NCI-H146 treated with DMSO at 0.1 percent for 48 hours (cell line): ENCODE data around the gene PM20D2.
A peak's percentile ranks its signal among the peaks of the same experiment; 100 is the strongest.
"Not testable (repeated sequence)": the region's sequence is repeated elsewhere in the genome, so short reads cannot be mapped to it uniquely, and the experiment has no call there.

Experiments
- DNase-seq: peaks from one replicate; lab custom pipeline; 2025; ENCODE audit not compliant: unreplicated experiment; lab: John Stamatoyannopoulos, UW

Gene PM20D2, protein sequence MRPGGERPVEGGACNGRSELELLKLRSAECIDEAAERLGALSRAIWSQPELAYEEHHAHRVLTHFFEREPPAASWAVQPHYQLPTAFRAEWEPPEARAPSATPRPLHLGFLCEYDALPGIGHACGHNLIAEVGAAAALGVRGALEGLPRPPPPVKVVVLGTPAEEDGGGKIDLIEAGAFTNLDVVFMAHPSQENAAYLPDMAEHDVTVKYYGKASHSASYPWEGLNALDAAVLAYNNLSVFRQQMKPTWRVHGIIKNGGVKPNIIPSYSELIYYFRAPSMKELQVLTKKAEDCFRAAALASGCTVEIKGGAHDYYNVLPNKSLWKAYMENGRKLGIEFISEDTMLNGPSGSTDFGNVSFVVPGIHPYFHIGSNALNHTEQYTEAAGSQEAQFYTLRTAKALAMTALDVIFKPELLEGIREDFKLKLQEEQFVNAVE

DNA sequence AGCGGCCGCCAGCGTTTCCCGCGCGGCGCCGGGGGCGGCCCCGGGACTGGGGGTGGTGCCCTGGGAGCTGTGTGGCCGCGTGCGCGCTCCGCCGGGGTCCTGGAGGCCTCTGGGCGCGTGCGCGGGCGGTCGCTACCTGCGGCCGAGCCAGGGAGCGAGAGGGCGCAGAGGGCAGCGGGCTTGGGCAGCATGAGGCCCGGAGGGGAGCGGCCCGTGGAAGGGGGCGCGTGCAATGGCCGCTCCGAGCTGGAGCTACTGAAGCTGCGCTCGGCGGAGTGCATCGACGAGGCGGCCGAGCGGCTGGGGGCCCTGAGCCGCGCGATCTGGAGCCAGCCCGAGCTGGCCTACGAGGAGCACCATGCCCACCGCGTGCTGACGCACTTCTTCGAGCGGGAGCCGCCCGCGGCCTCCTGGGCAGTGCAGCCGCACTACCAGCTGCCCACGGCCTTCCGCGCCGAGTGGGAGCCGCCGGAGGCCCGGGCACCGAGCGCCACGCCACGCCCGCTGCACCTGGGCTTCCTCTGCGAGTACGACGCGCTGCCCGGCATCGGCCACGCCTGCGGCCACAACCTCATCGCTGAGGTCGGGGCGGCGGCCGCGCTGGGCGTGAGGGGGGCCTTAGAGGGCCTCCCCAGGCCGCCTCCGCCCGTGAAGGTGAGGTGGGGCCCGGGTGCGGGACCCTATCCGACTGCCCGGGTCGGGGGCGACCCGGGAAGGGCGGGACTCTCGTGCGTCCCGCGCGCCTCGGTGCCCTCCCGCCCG is at the start of gene PM20D2:
Gene PM20D2, plus strand, starts transcription at position 100 of the 762 bp plus-strand sequence. Its CDS starts 90 bp downstream, at position 190.
- DNase-seq, result peak; percentile 57

DNA sequence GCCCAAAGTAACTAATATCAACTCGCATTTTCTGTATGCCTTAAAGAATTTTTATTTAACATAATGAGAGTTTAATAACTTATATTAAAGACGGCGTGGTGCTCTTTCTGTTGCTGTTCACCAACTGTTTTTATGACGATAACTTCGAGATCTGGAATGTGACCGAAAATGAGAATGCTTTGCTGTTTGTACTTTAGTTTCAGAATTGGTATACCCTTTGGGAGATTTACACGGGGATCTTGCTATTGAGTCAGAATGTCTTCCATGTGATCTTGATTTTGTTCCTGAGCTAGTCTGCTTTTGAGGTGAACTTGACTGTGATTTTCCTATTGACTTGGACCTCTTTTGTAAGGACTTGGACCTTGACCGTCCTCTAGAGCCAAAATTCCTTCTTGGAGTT is 47.4 kb upstream of the PM20D2 start:
- DNase-seq, result no peak

DNA sequence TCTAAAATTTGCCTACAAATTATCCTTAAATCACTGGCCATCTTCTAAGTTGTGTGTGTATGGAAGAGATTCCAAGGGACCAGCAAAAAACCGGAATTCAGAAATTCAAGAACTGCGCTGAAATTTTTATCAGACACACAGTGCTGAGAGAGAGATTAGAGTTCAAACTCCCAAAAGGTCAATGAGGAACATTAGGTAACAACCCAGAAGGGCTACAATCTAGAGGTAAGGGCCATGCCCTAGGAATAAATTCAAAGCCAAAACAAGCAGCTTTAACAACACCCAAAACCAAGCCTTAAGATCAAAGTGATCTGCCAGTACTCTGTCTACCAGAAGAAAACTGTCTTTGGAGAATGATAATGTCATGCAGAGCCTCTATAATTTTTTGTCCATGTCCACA is 45.7 kb upstream of the PM20D2 start:
- DNase-seq, result no peak

DNA sequence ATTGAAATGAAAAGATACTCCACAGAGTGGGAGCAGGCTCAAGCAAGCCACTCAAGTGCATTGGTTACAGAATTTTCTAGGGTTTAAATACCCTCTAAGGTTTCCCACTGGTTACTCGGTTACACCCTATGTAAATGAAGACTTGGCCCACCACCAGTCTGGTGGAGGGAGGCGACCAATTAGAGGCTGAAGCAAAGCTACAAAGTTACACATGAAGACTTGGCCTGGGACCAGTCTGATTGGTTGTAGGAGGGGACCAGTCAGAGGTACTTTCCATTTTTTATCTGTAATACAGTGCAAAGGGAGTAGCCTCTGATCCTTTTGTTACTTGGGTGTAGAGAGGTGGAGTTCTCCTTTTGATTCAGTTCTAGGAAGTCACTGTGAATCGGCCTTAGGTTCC is 35.6 kb upstream of the PM20D2 start:
- DNase-seq, result no peak

DNA sequence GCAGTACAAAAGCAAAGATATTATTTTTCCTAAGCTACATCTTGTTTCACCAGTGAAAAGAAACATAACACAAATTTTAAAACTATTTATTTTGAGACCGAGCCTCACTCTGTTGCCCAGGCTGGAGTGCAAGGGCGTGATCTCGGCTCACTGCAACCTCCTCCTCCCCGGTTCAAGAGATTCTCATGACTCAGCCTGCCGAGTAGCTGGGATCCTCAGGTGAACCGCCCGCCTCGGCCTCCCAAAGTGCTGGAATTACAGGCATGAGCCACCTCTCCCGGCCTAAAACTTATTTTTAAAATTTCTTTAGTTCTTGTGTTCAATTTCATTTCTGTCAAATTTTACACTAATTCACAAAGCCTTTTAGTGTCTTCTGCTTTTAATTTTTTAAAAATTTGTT is 33.9 kb upstream of the PM20D2 start:
- no peak for DNase-seq

DNA sequence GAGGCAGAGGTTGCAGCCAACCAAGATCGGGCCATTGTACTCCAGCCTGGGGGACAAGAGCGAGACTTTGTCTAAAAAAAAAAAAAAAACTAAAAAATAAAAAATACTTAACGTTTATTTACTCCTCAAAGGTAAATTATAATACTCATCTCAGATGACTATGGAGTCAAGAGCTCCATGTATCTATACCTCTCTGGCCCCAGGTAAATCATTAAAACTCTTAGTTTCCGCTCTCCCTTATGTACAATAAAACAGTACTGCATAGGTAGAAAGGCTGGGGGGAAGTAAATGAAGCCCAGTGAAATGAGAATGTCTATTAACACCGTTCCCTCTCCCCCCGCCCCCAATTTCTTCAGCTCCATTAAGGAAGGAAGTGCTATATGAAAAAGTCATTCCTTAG is 29.2 kb upstream of the PM20D2 start:
- no peak for DNase-seq

DNA sequence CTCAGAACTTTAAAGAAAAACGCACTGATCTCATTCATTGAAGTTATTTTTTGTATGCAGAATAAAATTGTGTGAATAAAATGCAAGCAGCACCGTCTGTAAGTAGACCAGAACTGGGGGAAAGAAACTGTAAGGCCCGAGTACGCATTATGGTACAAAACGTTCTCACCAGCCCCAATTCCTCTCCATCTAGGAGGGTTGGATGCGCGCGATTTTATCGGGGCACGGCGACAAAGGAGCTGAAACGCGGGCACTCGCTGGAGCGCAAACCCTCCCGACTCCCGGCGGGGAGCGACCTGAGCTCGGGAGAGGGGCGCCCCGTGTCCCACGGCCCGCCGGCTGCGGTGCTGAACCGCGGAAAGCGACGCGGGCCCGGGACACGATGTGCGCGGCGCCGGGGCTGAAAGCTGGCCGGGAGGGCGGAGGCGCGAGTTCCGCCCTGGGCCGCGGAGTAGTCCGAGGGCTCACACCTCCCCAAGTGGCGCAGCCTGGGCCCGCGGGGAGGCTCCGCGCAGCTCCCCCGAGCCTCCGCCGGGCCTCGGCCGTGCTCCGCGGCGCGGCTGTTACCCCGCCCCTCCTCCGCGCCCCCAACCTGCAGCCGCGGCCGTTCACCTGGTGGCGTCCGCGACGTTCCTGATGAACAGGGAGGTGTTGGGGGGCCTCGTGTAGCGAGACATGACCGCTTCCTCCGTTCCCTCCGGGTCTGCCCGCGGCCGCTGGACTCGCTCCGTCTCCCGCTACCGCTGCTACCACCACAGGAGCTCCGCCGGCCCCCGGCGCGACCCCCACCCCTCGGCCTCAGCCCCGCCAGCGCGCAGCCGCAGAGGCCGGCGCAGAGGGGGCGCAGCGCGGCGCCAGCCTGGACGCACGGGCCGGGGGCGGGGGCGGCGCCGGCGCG is 28.4 kb upstream of the PM20D2 start, which contains the start of gene SRSF12:
Gene SRSF12, minus strand, starts transcription at position 861 of the 898 bp plus-strand sequence. Its CDS starts 184 bp downstream, at position 677.
- peak; percentile 18 for DNase-seq

DNA sequence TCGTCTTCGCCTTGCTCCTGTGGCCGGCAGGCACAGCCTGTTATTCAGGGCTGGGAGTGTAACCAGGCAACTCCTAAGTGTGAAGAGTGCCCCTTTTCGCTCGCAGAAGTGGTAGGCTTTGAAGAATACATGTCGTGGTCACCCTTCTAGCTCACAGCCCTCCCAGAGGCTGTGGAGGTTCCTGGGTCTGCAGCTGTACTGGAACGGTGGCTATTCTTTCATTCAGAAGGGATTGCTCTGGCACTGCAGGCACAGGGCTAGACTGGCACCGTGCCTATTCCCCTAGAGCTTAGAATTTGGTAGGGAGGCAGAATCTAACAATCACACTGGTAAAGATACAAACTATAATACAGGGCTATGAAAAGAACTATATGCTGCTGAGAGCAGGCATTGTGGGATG is 26.9 kb upstream of the PM20D2 start:
- DNase-seq, result no peak

DNA sequence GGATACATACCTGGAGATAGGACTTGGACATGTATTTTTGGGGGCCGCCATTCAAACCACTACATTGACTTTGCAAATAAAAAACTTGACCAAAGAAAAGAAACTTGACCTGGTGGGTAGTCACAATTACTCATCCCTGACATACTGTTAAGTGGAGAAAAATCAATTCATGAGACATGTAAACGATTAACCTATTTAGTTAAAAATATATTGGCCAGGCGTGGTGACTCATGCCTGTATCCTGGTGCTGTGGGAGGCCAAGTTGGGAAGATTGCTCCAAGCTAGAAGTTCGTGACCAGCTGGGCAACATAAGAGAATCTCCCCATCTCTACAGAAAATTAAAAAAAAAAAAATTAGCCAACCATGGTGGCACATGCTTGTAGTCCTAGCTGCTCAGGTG is 25.5 kb upstream of the PM20D2 start:
- no peak for DNase-seq

DNA sequence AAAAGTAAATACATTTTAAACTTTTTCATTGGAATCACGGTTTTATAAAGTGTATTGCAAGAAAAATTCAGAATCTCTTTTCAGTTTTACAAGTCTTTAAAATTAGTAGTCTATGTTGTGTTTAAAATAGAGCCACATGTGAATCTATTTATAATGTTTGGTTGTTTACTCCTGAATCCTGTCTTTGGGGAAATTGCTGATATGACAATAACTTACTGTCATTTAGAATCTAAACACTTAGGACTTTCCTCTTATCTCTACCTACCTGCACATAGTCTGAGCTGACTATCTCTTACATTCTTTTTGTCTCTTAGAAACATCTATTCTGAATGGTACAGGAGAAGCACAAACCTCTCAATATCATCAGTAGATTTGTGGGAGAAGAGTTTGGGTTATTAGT is 23.9 kb upstream of the PM20D2 start:
- DNase-seq, result no peak

DNA sequence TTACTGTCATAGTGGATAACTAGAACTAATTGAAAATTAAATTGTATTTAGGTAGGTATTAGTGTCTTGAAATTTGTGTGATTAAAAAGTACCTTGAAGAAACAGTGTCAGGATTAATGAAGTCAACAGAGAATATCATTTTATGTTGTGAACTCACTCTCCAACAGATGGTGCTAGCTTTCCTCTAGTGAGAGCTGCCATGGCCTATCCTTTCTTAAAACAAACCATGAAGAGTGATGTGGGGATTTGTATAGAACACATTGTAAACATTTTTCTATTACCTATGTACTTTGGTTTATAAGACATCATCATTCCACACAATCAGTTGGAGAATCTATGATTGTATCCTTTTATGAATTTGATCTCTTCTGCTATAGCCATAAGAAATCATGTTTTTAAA is 23.2 kb upstream of the PM20D2 start:
- peak; percentile 22 for DNase-seq

DNA sequence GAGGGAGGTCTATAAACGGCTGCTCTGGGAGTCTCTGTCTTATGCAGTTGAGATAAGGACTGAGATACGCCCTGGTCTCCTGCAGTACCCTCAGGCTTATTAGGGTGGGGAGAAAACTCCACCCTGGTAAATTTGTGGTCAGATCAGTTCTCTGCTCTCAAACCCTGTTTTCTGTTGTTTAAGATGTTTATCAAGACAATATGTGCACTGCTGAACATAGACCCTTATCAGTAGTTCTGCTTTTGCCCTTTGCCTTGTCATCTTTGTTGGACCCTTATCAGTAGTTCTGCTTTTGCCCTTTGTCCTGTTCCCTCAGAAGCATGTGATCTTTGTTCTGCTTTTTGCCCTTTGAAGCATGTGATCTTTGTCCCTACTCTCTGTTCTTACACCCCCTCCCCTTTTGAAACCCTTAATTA is 17.6 kb upstream of the PM20D2 start:
- DNase-seq, result not testable (repeated sequence)

DNA sequence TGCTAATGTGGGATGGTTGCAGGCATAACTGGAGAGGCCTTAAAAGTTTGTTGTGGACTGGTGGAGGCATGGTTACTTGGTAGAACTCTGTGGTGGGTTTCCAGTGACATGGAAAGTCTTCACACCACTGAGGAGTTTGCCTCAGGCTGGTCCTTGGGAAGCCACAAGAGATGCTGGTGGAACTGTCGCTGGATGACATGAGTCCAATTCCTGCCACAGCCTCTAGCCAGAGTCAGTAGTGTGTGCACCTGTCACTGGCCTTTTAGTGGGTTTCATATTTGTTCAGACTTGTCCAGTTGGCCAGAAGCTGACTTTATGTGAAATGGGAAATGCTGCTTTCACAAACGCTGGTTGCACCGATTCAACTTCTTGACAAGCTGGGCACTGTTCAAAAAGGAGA is 14.3 kb upstream of the PM20D2 start:
- no peak for DNase-seq

DNA sequence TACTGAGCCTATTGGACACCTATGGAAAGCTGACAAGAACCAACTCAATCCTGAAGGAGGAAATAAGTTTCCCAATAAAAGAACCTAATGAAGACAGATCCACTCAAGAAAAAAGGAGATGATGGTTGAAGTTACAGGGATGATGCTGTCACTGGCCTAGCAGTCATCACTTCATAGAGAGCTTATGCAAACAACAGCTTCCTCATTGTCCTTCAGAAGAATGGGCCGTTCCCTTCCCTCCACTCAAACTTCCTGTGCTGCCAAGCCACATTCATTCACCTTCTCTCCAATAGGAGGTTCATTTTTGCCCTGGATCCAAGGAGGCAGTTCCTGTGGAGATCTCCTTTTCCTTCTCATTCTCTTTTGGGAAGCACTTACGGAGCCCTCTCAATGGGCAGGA is 13.8 kb upstream of the PM20D2 start:
- DNase-seq, result no peak

DNA sequence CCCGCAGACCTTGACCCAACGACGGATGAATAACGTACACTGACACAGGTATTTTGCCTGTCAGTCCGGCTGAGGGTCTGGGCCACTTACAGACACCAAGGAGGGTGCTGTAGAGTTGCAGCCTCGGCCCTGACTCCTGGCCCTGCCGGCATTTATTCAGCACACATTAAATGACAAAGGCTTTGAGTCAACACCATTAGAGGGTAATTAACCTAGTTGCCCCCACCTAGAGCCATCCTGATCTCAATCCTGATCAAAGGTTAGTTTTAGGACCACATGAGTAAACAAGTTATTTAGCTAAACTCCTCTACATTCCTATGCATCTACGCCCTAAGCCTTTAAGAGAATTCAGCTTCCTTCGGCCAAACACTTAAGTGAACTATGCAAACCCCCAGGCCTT is 11.9 kb upstream of the PM20D2 start:
- DNase-seq, result no peak

DNA sequence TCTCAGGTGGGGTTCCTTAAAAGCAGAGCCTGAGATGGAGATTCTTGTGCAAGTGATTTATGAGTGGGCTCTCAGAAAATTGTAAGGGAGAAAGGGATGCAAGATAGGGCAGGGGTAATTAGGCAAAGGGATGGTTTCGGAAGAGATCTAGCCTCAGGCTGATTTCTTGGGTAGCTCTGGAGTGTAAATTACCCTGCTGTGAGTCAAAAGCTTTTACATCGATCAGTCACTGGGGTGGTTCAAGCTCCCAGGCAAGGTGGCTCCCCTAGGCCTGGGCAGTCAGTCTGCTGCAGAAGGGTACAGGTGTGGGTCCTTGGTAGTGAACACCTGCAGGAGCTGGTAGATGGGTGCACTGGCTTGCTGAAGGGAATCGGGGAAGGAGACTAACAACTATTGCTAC is 11.1 kb upstream of the PM20D2 start:
- peak; percentile 4 for DNase-seq

DNA sequence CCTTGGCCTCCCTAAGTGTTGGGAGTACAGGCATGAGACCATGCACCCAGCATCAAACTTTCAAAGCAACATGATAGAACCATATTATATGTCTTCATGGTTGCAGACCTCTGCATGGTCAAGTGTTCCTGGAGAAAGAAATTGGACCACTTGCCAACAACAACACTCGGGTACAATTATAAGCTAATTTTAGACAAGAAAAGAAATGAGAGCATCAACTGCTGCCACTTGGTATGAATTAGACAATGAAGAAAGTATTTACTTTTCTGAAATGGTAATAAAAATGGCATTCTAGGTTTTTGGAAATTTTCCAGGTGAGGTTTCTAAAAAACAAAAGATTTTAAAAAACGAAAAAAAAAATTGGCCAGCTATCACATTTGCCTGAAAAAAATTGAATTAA is 7.7 kb upstream of the PM20D2 start:
- no peak for DNase-seq

DNA sequence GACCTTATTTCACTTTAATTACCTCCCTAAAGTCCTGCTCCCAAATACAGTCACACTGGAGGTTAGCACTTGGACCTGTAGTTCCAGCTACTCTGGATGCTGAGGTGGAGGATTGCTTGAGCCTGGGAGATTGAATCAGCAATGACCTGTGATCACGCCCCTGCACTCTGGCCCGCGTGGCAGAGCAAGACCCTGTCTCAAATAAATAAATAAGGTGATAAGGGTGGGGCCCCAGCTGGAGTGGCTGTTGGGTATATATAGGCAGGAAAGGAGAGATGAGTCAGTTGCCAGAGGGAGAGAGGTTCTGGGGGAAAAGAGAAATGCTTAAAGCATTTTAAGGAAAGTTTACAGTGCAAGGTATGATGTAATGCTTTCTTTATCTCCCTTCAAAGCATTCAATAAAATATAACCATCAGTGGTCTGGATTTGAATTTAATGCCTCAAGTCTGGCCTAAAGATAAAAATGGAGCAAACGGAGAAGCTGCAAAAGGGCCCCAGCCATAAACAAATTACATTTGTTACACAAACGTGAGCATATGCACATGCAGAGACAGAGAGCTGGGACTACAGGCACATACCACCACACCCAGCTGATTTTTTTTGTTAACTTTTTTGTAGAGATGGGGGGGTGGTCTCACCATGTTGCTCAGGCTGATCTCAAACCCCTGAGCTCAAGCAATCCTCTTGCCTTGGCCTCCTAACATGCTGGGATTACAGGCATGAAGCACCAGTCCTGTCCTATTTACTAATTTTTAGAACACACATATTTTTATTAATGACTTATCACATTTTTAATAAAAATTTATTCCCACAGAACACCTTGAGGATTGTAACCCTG is 6.1 kb upstream of the PM20D2 start:
- DNase-seq, result no peak

DNA sequence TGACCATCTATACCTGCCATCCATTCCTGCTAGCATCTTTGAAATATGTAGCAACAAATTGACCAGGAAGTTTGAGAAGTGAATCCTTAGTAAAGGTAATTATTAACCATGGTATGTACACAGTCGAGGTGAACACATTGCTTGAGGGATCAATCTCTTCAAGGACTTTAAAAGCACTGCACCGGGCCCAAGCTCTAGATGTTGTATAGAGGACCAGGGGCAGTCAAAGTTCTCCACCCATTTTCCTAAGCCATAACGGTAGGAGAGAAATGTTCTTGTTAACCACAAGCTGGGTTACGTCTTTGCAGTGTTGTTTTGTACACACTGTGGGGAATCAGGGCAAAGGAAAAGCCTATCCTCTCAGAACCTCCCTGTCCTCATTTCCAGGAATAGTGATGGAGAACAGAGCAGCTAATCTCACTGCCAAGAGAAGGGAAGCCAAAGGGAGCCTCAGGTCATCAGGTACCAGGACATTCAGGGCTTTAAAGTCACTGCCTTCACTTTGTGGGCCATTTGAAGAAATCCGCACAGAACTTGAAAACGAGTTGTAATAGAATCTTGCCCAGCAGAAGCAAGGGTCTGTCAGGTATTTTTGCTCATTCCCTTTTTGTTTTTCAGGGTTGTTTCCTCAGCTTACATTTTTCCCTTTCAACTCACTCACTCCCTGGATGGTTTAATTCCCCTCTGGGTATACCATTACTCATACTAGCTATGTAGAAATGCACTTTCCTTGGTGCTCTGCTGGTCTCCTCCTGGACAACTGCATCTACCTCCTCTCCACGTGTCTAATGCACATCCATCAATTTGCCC is 5.3 kb upstream of the PM20D2 start:
- no peak for DNase-seq
